Pancreas (tissue), 10 donors: ENCODE measurements around the gene ABL1. TPM values are rescaled to one million over a fixed set of nuclear protein-coding genes. Genes with fewer than 3 reads are reported as not detected.

ENCODE experiments used
- ATAC-seq, 4 donors: fragments of 200-7000 bp; cut with Tn5 transposase; one replicate each; pipeline versions ENCODE4 v1.8.0 to v1.9.1; 2020; ENCODE audit warnings: mild to moderate bottlenecking in 4 of 4, moderate library complexity in 4 of 4
- DNase-seq, 6 donors: peaks; one replicate each; pipeline ENCODE4 v3.0.0-alpha.2; 2020
- FAIRE-seq: peaks from 2 replicates; lab custom pipeline; 2012; peaks lifted over from hg19 to GRCh38; lab: Jason Lieb, UNC
- H3K27ac ChIP-seq, 4 donors: fragments of 200-600 bp; sonication (generic); 1 replicate in 3 of 4; 2 replicates in 1 of 4; pipeline versions ENCODE4 v1.5.0 to v1.8.0; 2020
- H3K27me3 ChIP-seq, 4 donors: fragments of 200-600 bp; one replicate each; pipeline ENCODE4 v1.8.0; 2021
- H3K36me3 ChIP-seq, 3 donors: fragments of 200-600 bp; sonication (generic) in 1 of 3; one replicate each; pipeline versions ENCODE4 v1.5.0 to v1.8.0; 2020 to 2021
- H3K4me1 ChIP-seq, 3 donors: fragments of 200-600 bp; one replicate each; pipeline ENCODE4 v1.8.0; 2021
- H3K4me3 ChIP-seq, 4 donors: fragments of 200-600 bp; sonication (generic) in 2 of 4; one replicate each; pipeline versions ENCODE4 v1.5.0 to v1.8.0; 2020 to 2021
- H3K9me3 ChIP-seq, 4 donors: fragments of 200-600 bp; one replicate each; pipeline ENCODE4 v1.8.0; 2021
- CTCF ChIP-seq, 4 donors: fragments of 200-600 bp; sonication (generic) in 3 of 4; IDR thresholded peaks; one replicate each; pipeline versions ENCODE4 v1.5.0 to v1.8.0; 2021; ENCODE audit warnings: antibody characterized with exemption in 4 of 4
- WGBS, 2 donors: extraction: QIAGEN DNeasy Blood & Tissue Kit; methylation state at CpG; one replicate each; pipeline ENCODE4 v1.1.7; 2013; 5-methylcytosine and 5-hydroxymethylcytosine counted together
- intact Hi-C, 3 donors: fragments of 100-400 bp; cut with DNase I; formaldehyde crosslinking; loops; one replicate each; pipeline versions ENCODE4 v1.11.1 to v1.14.2; 2022
- polyA plus RNA-seq, 2 donors: library from polyadenylated mRNA; stranded (reverse); fragments of 200-250 nt; gene quantifications; one replicate each; pipeline ENCODE4 v1.2.3, GENCODE V29; 2013
- total RNA-seq, 6 donors: library from RNA; stranded (reverse); fragmentation: NEBNext Ultra II Directional in 4 of 6; extraction: Animal tissue kit (Norgen Biotek cat#: 25700) in 4 of 6; gene quantifications; one replicate each; pipeline versions ENCODE4 v1.2.1 to v1.2.4, GENCODE V29; 2021 to 2023
- donor health status: healthy with polysubstance abuse.
- donor health status: DM: no; HTN: no; CAD: no; lungs with moderate emphysema.
- donor health status: DM: no; HTN: no; CAD: no.
- donor health status: control.
- donor health status: control.
- donor health status: Bipolar disorder and iron deficiency.
- donor health status: DM: yes; HTN: yes; CAD: no.
- donor health status: DM: no; HTN: no; CAD: no.
- donor health status: DM: no; HTN: no; CAD: no.
- donor health status: DM: yes; HTN: yes; CAD: no.

ABL1 gene
- total and polyA plus RNA-seq, 8 donors: 15.3 to 31.9 (median 19.4) TPM

GRCh38 chr9:130871395-130872062, 36.5 kb downstream of the ABL1 start:
- intact Hi-C loops: no loop called here

GRCh38 chr9:130872093-130872492, 37.0 kb downstream of the ABL1 start:
- no peak overlapping the region for H3K27ac ChIP-seq
- no peaks in the 10 kb centered on the region for H3K9me3 ChIP-seq
- peaks cover 0 to 25% (median 11%) of the 10 kb centered on the region in 3 donors for H3K36me3 ChIP-seq
- intact Hi-C loops: no loop called here
- H3K4me3 ChIP-seq: no peak overlapping the region
- ATAC-seq (no peak), DNase-seq (no peak), FAIRE-seq (no peak)
- H3K27me3 ChIP-seq: no peaks in the 10 kb centered on the region
- 91 to 93% methylated on average over 15 of the region's 15 CpGs for WGBS, 2 donors
- no peak for TF ChIP-seq CTCF (IDR thresholded peaks at IDR 0.05)
- peaks cover 8 to 16% (median 11%) of the 10 kb centered on the region in 3 donors for H3K4me1 ChIP-seq

More at GRCh38 chr9:130871395-130872062, 36.5 kb downstream of the ABL1 start:
- H3K4me1 ChIP-seq: peaks cover 8 to 16% (median 11%) of the 10 kb centered on the region in 3 donors
- H3K27me3 ChIP-seq: no peaks in the 10 kb centered on the region
- peak in 1 of 6 donors; percentile 14 for DNase-seq
- no peak for TF ChIP-seq CTCF (IDR thresholded peaks at IDR 0.05)
- ATAC-seq: no peak
- H3K27ac ChIP-seq: no peak overlapping the region
- H3K9me3 ChIP-seq: no peaks in the 10 kb centered on the region
- FAIRE-seq: no peak
- 88% methylated on average over 10 of the region's 10 CpGs for WGBS, 2 donors
- H3K4me3 ChIP-seq: no peak overlapping the region
- peaks cover 0 to 25% (median 11%) of the 10 kb centered on the region in 3 donors for H3K36me3 ChIP-seq

- H3K4me3 ChIP-seq: no peak overlapping the region
- no peaks in the 10 kb centered on the region for H3K9me3 ChIP-seq
- intact Hi-C loops: no loop called here
- FAIRE-seq (no peak), ATAC-seq (no peak), DNase-seq (no peak)
- H3K4me1 ChIP-seq: peaks cover 8 to 16% (median 11%) of the 10 kb centered on the region in 3 donors
- H3K36me3 ChIP-seq: peaks cover 0 to 25% (median 11%) of the 10 kb centered on the region in 3 donors
- TF ChIP-seq CTCF (IDR thresholded peaks at IDR 0.05): no peak
- 58 to 60% methylated on average over 9 of the region's 9 CpGs for WGBS, 2 donors
- H3K27me3 ChIP-seq: no peaks in the 10 kb centered on the region
- peak overlapping the region in 1 of 4 donors; percentile 35 for H3K27ac ChIP-seq
Measured at GRCh38 chr9:130872508-130872907, 37.5 kb downstream of the ABL1 start.

GRCh38 chr9:130872912-130873503, 38.0 kb downstream of the ABL1 start:
- H3K36me3 ChIP-seq: peaks cover 0 to 25% (median 11%) of the 10 kb centered on the region in 3 donors
- H3K27ac ChIP-seq: peak overlapping the region in 1 of 4 donors; percentile 35
- no peaks in the 10 kb centered on the region for H3K9me3 ChIP-seq
- no peak for TF ChIP-seq CTCF (IDR thresholded peaks at IDR 0.05)
- peak; percentile 78 to 91 (median 83) for DNase-seq
- no peak for FAIRE-seq
- WGBS, 2 donors: 50 to 53% methylated on average over 15 of the region's 15 CpGs
- ATAC-seq: peak; percentile 92 to 97 (median 94)
- H3K4me1 ChIP-seq: peaks cover 8 to 16% (median 11%) of the 10 kb centered on the region in 3 donors
- H3K27me3 ChIP-seq: no peaks in the 10 kb centered on the region
- intact Hi-C loops: no loop called here
- H3K4me3 ChIP-seq: no peak overlapping the region
